Progenitor cell of endocrine pancreas (in vitro differentiated cells): ENCODE data around the gene MYO19. TPM values are rescaled to one million over a fixed set of nuclear protein-coding genes. Genes with fewer than 3 reads are reported as not detected.

ENCODE experiments used
- DNase-seq: peaks from one replicate; pipeline ENCODE4 v3.0.0; 2021; ENCODE audit warnings: low spot score; ENCODE audit not compliant: unreplicated experiment
- H3K27ac Mint-ChIP-seq: 2 replicates; pipeline ENCODE4 v1.8.0; 2021; ENCODE audit warnings: mild to moderate bottlenecking, moderate library complexity, mixed read lengths
- H3K27me3 Mint-ChIP-seq: 2 replicates; pipeline ENCODE4 v1.8.0; 2021; ENCODE audit warnings: mixed read lengths
- H3K36me3 Mint-ChIP-seq: 2 replicates; pipeline ENCODE4 v1.8.0; 2022; ENCODE audit warnings: mixed read lengths; ENCODE audit not compliant: insufficient read depth
- H3K4me1 Mint-ChIP-seq: 2 replicates; pipeline ENCODE4 v1.8.0; 2021; ENCODE audit warnings: low read depth, mixed read lengths
- H3K4me3 Mint-ChIP-seq: 2 replicates; pipeline ENCODE4 v1.8.0; 2021; ENCODE audit warnings: low read depth, mild to moderate bottlenecking, moderate library complexity, mixed read lengths
- H3K9me3 Mint-ChIP-seq: 2 replicates; pipeline ENCODE4 v1.8.0; 2021; ENCODE audit warnings: low read depth, mixed read lengths
- total RNA-seq: library from RNA; stranded (reverse); gene quantifications from 2 replicates; pipeline ENCODE4 v1.2.1, GENCODE V29; 2021
- TF ChIP-seq, protein P1 (sequence below): fragments of 200-600 bp; sonication (generic); IDR thresholded peaks from one replicate; pipeline ENCODE4 v1.5.0; 2021; ENCODE audit warnings: antibody characterized with exemption, mild to moderate bottlenecking; ENCODE audit not compliant: unreplicated experiment

The MYO19 gene
- total RNA-seq, 1 donor from 2014 or later, result 82.2 TPM

DNA sequence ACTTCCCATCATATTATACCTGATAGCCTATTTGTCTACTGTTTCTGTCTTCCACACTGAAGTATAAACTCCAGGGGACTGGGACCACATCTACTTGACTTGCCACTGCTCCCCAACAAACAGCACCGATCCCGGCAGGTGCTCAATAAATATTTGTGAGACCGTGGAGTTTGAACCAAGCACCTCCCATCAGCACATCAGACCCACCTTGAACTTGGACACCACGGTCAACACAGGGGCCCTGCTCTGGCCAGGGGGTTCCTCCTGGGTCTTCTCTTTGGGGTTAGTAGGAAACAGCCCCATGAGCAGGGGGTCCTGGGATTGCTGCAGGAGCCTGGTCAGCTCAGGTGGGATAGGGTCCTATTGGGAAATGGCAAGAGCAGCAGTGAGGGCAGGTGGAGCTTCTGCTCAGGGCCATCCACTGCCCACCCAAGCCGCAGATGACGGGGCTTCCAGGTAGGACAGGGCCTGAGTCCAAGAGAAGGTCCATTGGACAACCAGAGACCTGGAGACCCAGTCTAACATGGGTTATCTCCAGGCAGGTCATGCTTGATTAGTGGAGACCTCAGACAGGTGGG lies 28.3 kb downstream of the MYO19 start:
- no peak for DNase-seq
- Mint-ChIP-seq H3K4me1 (no peaks in the 10 kb centered on the region), H3K27me3 (no peaks in the 10 kb centered on the region), H3K27ac (no peak overlapping the region), H3K36me3 (peaks cover 5% of the 10 kb centered on the region), H3K9me3 (no peaks in the 10 kb centered on the region), H3K4me3 (no peak overlapping the region)
- TF ChIP-seq, protein P1, sequence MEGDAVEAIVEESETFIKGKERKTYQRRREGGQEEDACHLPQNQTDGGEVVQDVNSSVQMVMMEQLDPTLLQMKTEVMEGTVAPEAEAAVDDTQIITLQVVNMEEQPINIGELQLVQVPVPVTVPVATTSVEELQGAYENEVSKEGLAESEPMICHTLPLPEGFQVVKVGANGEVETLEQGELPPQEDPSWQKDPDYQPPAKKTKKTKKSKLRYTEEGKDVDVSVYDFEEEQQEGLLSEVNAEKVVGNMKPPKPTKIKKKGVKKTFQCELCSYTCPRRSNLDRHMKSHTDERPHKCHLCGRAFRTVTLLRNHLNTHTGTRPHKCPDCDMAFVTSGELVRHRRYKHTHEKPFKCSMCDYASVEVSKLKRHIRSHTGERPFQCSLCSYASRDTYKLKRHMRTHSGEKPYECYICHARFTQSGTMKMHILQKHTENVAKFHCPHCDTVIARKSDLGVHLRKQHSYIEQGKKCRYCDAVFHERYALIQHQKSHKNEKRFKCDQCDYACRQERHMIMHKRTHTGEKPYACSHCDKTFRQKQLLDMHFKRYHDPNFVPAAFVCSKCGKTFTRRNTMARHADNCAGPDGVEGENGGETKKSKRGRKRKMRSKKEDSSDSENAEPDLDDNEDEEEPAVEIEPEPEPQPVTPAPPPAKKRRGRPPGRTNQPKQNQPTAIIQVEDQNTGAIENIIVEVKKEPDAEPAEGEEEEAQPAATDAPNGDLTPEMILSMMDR, result no peak

DNA sequence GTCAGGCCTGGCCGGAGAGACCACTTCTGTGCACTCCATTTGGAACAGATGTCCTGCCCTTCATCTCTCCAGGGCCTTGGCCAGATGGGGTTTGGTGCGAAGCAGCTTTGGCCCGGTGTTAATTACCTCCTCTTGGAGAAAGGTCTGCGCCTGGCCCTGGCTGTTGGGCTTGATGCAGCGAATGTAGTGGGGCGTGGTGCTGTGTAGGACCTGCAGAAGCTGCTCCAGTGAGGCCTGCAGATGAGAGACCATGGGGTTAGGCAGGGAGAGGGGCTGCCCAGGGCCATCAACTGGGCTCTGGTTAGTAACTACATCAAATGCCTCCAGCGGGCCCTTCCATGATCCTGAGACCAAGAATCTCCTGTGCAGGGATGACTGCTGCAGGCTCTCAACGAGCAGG lies 29.5 kb downstream of the MYO19 start:
- no peaks in the 10 kb centered on the region for H3K9me3 Mint-ChIP-seq
- no peaks in the 10 kb centered on the region for H3K27me3 Mint-ChIP-seq
- peaks cover 5% of the 10 kb centered on the region for H3K36me3 Mint-ChIP-seq
- no peaks in the 10 kb centered on the region for H3K4me1 Mint-ChIP-seq
- DNase-seq, result no peak
- TF ChIP-seq, protein P1, result no peak
- H3K27ac Mint-ChIP-seq, result no peak overlapping the region
- H3K4me3 Mint-ChIP-seq, result no peak overlapping the region

DNA sequence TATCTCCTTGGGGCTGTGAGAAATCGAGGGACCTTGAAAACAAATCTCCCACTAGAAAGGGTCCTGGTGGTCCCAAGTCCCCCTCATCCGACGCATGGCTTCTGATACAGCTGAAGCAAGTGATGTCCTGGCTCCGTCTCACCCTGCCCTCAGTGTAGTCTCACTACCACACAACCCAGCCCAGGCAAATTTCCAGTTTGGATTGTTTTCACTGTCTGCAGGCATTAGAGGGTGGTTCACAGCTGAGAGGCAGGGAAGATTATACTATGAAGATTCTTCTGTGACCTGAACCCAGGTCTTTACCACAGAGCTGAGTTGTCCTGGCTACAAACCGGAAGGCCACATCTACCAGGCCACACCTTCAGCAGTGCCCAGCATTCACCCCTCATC lies 30.5 kb downstream of the MYO19 start:
- no peak overlapping the region for H3K27ac Mint-ChIP-seq
- peaks cover 5% of the 10 kb centered on the region for H3K36me3 Mint-ChIP-seq
- H3K4me3 Mint-ChIP-seq, result no peak overlapping the region
- TF ChIP-seq, protein P1, result no peak
- H3K27me3 Mint-ChIP-seq, result no peaks in the 10 kb centered on the region
- H3K4me1 Mint-ChIP-seq, result no peaks in the 10 kb centered on the region
- no peaks in the 10 kb centered on the region for H3K9me3 Mint-ChIP-seq
- DNase-seq, result no peak

DNA sequence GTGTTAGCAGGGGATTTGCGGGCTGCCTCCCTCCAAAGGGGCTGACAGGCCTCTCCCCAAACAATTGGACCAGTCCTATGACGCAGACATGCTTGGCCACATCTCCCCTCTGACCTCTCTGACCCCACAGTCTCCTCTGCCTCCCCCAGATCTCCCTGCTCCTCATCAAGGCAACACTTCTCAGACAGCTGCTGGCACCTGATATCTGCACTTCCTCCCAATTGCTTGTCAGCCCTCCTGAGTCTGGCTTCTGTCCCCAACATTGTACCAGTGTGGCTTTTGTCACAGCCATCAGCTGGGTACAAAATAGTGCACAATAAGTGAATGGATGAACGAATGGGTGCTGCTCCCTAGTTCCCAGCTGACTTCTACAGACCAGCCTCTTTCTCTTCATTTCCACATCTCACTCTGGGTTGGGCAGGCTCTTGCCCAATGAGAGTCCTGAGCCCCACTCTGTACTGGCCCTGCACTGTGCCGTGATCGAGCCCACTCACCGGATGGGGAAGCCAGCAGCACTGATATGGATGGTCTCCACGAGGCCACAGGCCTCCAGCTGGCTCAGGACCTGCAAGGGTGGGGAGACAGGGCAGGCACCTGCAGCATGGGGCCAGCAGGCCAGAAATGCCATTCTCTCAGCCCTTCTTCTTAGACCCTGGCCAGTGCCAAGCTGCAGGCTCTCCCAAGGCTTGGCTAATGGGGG lies 31.1 kb downstream of the MYO19 start:
- DNase-seq, result no peak
- no peaks in the 10 kb centered on the region for H3K9me3 Mint-ChIP-seq
- TF ChIP-seq, protein P1, result no peak
- no peak overlapping the region for H3K4me3 Mint-ChIP-seq
- peak overlapping the region; percentile 86 for H3K27ac Mint-ChIP-seq
- no peaks in the 10 kb centered on the region for H3K27me3 Mint-ChIP-seq
- H3K36me3 Mint-ChIP-seq, result peaks cover 6% of the 10 kb centered on the region
- H3K4me1 Mint-ChIP-seq, result no peaks in the 10 kb centered on the region

DNA sequence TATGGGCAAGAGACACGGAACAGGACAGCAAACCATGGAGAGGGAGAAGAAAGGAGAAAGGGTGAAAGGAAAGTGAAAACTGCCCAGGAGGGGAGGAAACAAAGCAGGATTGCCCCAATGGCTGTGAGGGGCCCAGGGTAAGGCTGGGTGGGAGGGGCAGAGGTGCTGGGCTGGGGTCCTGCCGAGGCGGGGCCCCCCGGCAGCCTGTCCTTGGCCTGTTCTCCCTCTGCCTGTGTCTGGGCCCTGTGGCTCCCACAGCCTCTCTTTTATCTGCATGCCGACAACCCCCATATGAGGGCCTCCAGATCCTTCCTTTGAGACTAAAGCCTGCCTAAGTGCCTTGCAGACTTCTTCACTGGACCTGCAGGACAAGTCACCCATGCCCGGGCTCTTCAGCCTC lies 32.7 kb downstream of the MYO19 start:
- H3K27me3 Mint-ChIP-seq, result no peaks in the 10 kb centered on the region
- H3K4me3 Mint-ChIP-seq, result no peak overlapping the region
- no peaks in the 10 kb centered on the region for H3K4me1 Mint-ChIP-seq
- no peak for DNase-seq
- TF ChIP-seq, protein P1, result no peak
- H3K27ac Mint-ChIP-seq, result no peak overlapping the region
- H3K9me3 Mint-ChIP-seq, result no peaks in the 10 kb centered on the region
- peaks cover 9% of the 10 kb centered on the region for H3K36me3 Mint-ChIP-seq
